Kidney epithelial cell (primary cell): ENCODE results near the gene SMIM9. TPM values are rescaled to one million over a fixed set of nuclear protein-coding genes. Genes with fewer than 3 reads are reported as not detected.

Experiments
- DNase-seq: peaks from one replicate; pipeline ENCODE4 v3.0.0-alpha.2; 2010; ENCODE audit warnings: low read depth
- H3K27me3 ChIP-seq: 2 replicates; pipeline ENCODE4 v1.6.0; 2011; ENCODE audit warnings: low read length; ENCODE audit not compliant: control insufficient read depth, insufficient read depth
- H3K36me3 ChIP-seq: 2 replicates; pipeline ENCODE4 v1.5.1; 2011; ENCODE audit warnings: low read length; ENCODE audit not compliant: control insufficient read depth, insufficient read depth
- H3K4me3 ChIP-seq: 2 replicates; pipeline ENCODE4 v1.5.1; 2011; ENCODE audit warnings: low read depth, mild to moderate bottlenecking, control low read depth, low read length
- CTCF ChIP-seq: IDR thresholded peaks from 2 replicates; pipeline ENCODE4 v1.5.1; 2011; ENCODE audit warnings: mild to moderate bottlenecking, moderate library complexity, low read length, control low read depth, inconsistent platforms; ENCODE audit not compliant: insufficient read depth, poor library complexity, severe bottlenecking
- total RNA-seq: library from RNA; depleted of rRNA; stranded (reverse); fragments of >200 nt; gene quantifications from 2 replicates; pipeline ENCODE4 v1.2.3, GENCODE V29; 2015

SMIM9 gene
- total RNA-seq, 1 donor from 2014 or later: not detected

GRCh38 chrX:154809939-154810665, 24.4 kb downstream of the SMIM9 start:
- no peak for TF ChIP-seq CTCF
- no peak for DNase-seq
- Histone ChIP-seq H3K27me3 (no peaks in the 10 kb centered on the region), H3K4me3 (no peak overlapping the region), H3K36me3 (no peaks in the 10 kb centered on the region)

GRCh38 chrX:154806837-154807501, 27.5 kb downstream of the SMIM9 start:
- H3K36me3 ChIP-seq: no peaks in the 10 kb centered on the region
- no peaks in the 10 kb centered on the region for H3K27me3 ChIP-seq
- no peak for TF ChIP-seq CTCF
- no peak overlapping the region for H3K4me3 ChIP-seq
- DNase-seq: no peak

- Histone ChIP-seq H3K27me3 (no peaks in the 10 kb centered on the region), H3K4me3 (peak overlapping the region; percentile 58), H3K36me3 (no peaks in the 10 kb centered on the region)
- no peak for DNase-seq
- no peak for TF ChIP-seq CTCF
Observed at GRCh38 chrX:154805696-154806091, 28.8 kb downstream of the SMIM9 start.

GRCh38 chrX:154804957-154805695, 29.3 kb downstream of the SMIM9 start, which contains the start of gene MPP1:
Gene MPP1, minus strand, starts transcription at chrX:154805485. Its CDS starts 112 bp downstream, at chrX:154805373.
- Histone ChIP-seq H3K4me3 (peak within 1 kb of the TSS; percentile 58), H3K36me3 (no peaks in the 10 kb centered on the region), H3K27me3 (no peaks in the 10 kb centered on the region)
- no peak for TF ChIP-seq CTCF
- DNase-seq: no peak

- TF ChIP-seq CTCF: no peak
- H3K4me3 ChIP-seq: peak overlapping the region; percentile 58
- no peak for DNase-seq
- H3K36me3 ChIP-seq: no peaks in the 10 kb centered on the region
- no peaks in the 10 kb centered on the region for H3K27me3 ChIP-seq
Observed at GRCh38 chrX:154804261-154804956, 30.1 kb downstream of the SMIM9 start.
